ENCODE measurements around the gene FBRSL1.
"Not testable (repeated sequence)": the region's sequence is repeated elsewhere in the genome, so short reads cannot be mapped to it uniquely, and the experiment has no call there.

The FBRSL1 gene

GRCh38 chr12:132453361-132454192, 36.4 kb upstream of the FBRSL1 start:
- DNase-seq (ENCODE audit: low spot score) = peak; percentile 47

- no peak for DNase-seq (ENCODE audit: low spot score)
Measured at GRCh38 chr12:132454193-132454932, 35.6 kb upstream of the FBRSL1 start.

- no peak for DNase-seq (ENCODE audit: low spot score)
Measured at GRCh38 chr12:132454933-132455418, 35.0 kb upstream of the FBRSL1 start.

GRCh38 chr12:132455565-132455964, 34.4 kb upstream of the FBRSL1 start:
- no peak for DNase-seq (ENCODE audit: low spot score)

- DNase-seq (ENCODE audit: low spot score) = no peak
Measured at GRCh38 chr12:132456186-132456943, 33.6 kb upstream of the FBRSL1 start.

- DNase-seq (ENCODE audit: low spot score) = no peak
Measured at GRCh38 chr12:132456944-132457495, 32.9 kb upstream of the FBRSL1 start.

- no peak for DNase-seq (ENCODE audit: low spot score)
Measured at GRCh38 chr12:132458441-132458840, 31.5 kb upstream of the FBRSL1 start.

- no peak for DNase-seq (ENCODE audit: low spot score)
Measured at GRCh38 chr12:132458846-132459641, 30.9 kb upstream of the FBRSL1 start.

GRCh38 chr12:132460571-132460970, 29.4 kb upstream of the FBRSL1 start:
- no peak for DNase-seq (ENCODE audit: low spot score)

GRCh38 chr12:132461526-132461925, 28.4 kb upstream of the FBRSL1 start:
- no peak for DNase-seq (ENCODE audit: low spot score)

GRCh38 chr12:132462788-132463187, 27.2 kb upstream of the FBRSL1 start:
- DNase-seq (ENCODE audit: low spot score) = no peak

- DNase-seq (ENCODE audit: low spot score) = not testable (repeated sequence)
Measured at GRCh38 chr12:132463284-132463924, 26.5 kb upstream of the FBRSL1 start.

- DNase-seq (ENCODE audit: low spot score) = not testable (repeated sequence)
Measured at GRCh38 chr12:132464304-132464703, 25.6 kb upstream of the FBRSL1 start.

GRCh38 chr12:132464820-132465219, 25.1 kb upstream of the FBRSL1 start:
- no peak for DNase-seq (ENCODE audit: low spot score)

- DNase-seq (ENCODE audit: low spot score) = no peak
Measured at GRCh38 chr12:132465269-132466190, 24.4 kb upstream of the FBRSL1 start.

- no peak for DNase-seq (ENCODE audit: low spot score)
Measured at GRCh38 chr12:132466241-132467201, 23.4 kb upstream of the FBRSL1 start.

- no peak for DNase-seq (ENCODE audit: low spot score)
Measured at GRCh38 chr12:132467511-132467910, 22.4 kb upstream of the FBRSL1 start.

GRCh38 chr12:132469423-132469822, 20.5 kb upstream of the FBRSL1 start:
- DNase-seq (ENCODE audit: low spot score) = no peak
